Heart right ventricle (tissue), 16 donors: ENCODE results near the gene ZFAND2B. TPM values are rescaled to one million over a fixed set of nuclear protein-coding genes. Genes with fewer than 3 reads are reported as not detected.

ENCODE experiments used
- ATAC-seq, 8 donors: fragments of 200-7000 bp; cut with Tn5 transposase; one replicate each; pipeline ENCODE4 v1.9.1; 2020; ENCODE audit warnings: mild to moderate bottlenecking in 8 of 8, moderate library complexity in 8 of 8, moderate number of reproducible peaks in 1 of 8
- DNase-seq, 2 donors: peaks; one replicate each; pipeline ENCODE4 v3.0.0-alpha.2; 2020
- H3K27ac ChIP-seq, 10 donors: fragments of 200-600 bp; sonication (generic) in 2 of 10; one replicate each; pipeline versions ENCODE4 v1.5.0 to v1.8.0; 2020 to 2022; ENCODE audit warnings: mild to moderate bottlenecking in 3 of 10
- H3K27me3 ChIP-seq, 7 donors: fragments of 200-600 bp; one replicate each; pipeline ENCODE4 v1.8.0; 2021 to 2022; ENCODE audit warnings: mild to moderate bottlenecking in 2 of 7
- H3K36me3 ChIP-seq, 9 donors: fragments of 200-600 bp; sonication (generic) in 1 of 9; one replicate each; pipeline versions ENCODE4 v1.5.0 to v1.8.0; 2020 to 2022; ENCODE audit warnings: mild to moderate bottlenecking in 2 of 9
- H3K4me1 ChIP-seq, 9 donors: fragments of 200-600 bp; sonication (generic) in 1 of 9; one replicate each; pipeline versions ENCODE4 v1.5.0 to v1.8.0; 2020 to 2022; ENCODE audit warnings: mild to moderate bottlenecking in 4 of 9
- H3K4me3 ChIP-seq, 10 donors: fragments of 200-600 bp; sonication (generic) in 2 of 10; one replicate each; pipeline versions ENCODE4 v1.5.0 to v1.8.0; 2020 to 2022; ENCODE audit warnings: mild to moderate bottlenecking in 7 of 10, moderate library complexity in 2 of 10
- H3K9me3 ChIP-seq, 11 donors: fragments of 200-600 bp in 10 of 11; sonication (generic) in 2 of 11; one replicate each; pipeline versions ENCODE4 v1.5.0 to v1.8.0; 2013 to 2022; ENCODE audit warnings: mild to moderate bottlenecking in 2 of 11, control low read depth in 1 of 11, moderate library complexity in 1 of 11
- CTCF ChIP-seq, 9 donors: fragments of 200-600 bp; sonication (generic) in 2 of 9; IDR thresholded peaks; one replicate each; pipeline versions ENCODE4 v1.5.0 to v1.8.0; 2021 to 2022; ENCODE audit warnings: antibody characterized with exemption in 9 of 9, mild to moderate bottlenecking in 5 of 9, moderate library complexity in 1 of 9
- WGBS, 2 donors: extraction: QIAGEN DNeasy Blood & Tissue Kit; methylation state at CpG; one replicate each; pipeline ENCODE4 v1.1.7; 2013; ENCODE audit warnings: inconsistent platforms in 1 of 2; 5-methylcytosine and 5-hydroxymethylcytosine counted together
- intact Hi-C, 10 donors: fragments of 100-400 bp; cut with DNase I; formaldehyde crosslinking; loops; one replicate each; pipeline versions ENCODE4 v1.11.1 to v1.14.2; 2022
- polyA plus RNA-seq, 2 donors: library from polyadenylated mRNA; stranded (reverse); fragments of 200-250 nt; gene quantifications; one replicate each; pipeline ENCODE4 v1.2.3, GENCODE V29; 2013
- total RNA-seq, 10 donors: library from RNA; stranded (reverse); fragmentation: NEBNext Ultra II Directional in 3 of 10; extraction: Animal tissue kit (Norgen Biotek cat#: 25700) in 3 of 10; gene quantifications; one replicate each; pipeline versions ENCODE4 v1.2.1 to v1.2.4, GENCODE V29; 2021 to 2023
- donor health status: Arrhythmogenic right ventricular cardiomyopathy.
- donor health status: ischemic (EF 13 %, LVEDD 7.1; RV severe dilation, severe dysfunction).
- donor health status: healthy with polysubstance abuse.
- donor health status: DM: no; HTN: yes; CAD: no.
- donor health status: DM: no; HTN: no; CAD: no.
- donor health status: ischemic (EF 25% LVEDD 6.9; RV normal size, moderate dysfunction).
- donor health status: ischemic (EF 25% LVEDD 5.7; RV mildly dilated, moderate dysfunction).
- donor health status: healthy.
- donor health status: DM: yes; HTN: yes; CAD: no.
- donor health status: Ischemic cardiomyopathy.
- donor health status: ischemic (EF 35%, LVEDD 5.7; RV mildly dilated, moderate dysfunction).
- donor health status: nonischemic (EF 11% LVEDD 7.7; RV severe dilation, severe dysfunction).
- donor health status: DM: yes; HTN: yes; CAD: no.
- donor health status: PGD.
- donor health status: ischemic (EF 29% LVEDD 5.4; RV normal size, mild dysfunction).
- donor health status: nonischemic (EF 23%, LVEDD 6.1; RV moderate dilation, normal function).

ZFAND2B gene
- total and polyA plus RNA-seq, 12 donors: 11.5 to 40.8 (median 17.4) TPM

GRCh38 chr2:219216535-219216915 lies 9.9 kb downstream of the ZFAND2B start:
- no peaks in the 10 kb centered on the region for H3K27me3 ChIP-seq
- no peak overlapping the region for H3K4me3 ChIP-seq
- intact Hi-C loops: loop anchor here in 3 of 10 donors (5.0 kb wide), 2 partner anchors 39 to 54 kb away; partner anchors contain the start of genes CNPPD1 (in 2 of the 3), RETREG2 (in 2 of the 3) and NHEJ1 (in 1 of the 3)
- H3K36me3 ChIP-seq: peaks cover 0 to 68% (median 30%) of the 10 kb centered on the region in 9 donors
- TF ChIP-seq CTCF (IDR thresholded peaks at IDR 0.05): no peak
- H3K4me1 ChIP-seq: peaks cover 12 to 40% (median 34%) of the 10 kb centered on the region in 9 donors
- no peaks in the 10 kb centered on the region for H3K9me3 ChIP-seq
- no peak for DNase-seq
- 89 to 96% methylated on average over 6 of the region's 6 CpGs for WGBS, 2 donors
- H3K27ac ChIP-seq: peak overlapping the region in 1 of 10 donors; percentile 93
- ATAC-seq: no peak

- TF ChIP-seq CTCF (IDR thresholded peaks at IDR 0.05): no peak
- Histone ChIP-seq H3K4me3 (peak overlapping the region; percentile 30 to 75 (median 64)), H3K27ac (peak overlapping the region; percentile 72 to 95 (median 90)), H3K36me3 (peaks cover 0 to 72% (median 41%) of the 10 kb centered on the region in 9 donors), H3K27me3 (no peaks in the 10 kb centered on the region), H3K9me3 (no peaks in the 10 kb centered on the region), H3K4me1 (peaks cover 12 to 40% (median 34%) of the 10 kb centered on the region in 9 donors)
- ATAC-seq (peak; percentile 47 to 78 (median 59)), DNase-seq (peak; percentile 56 to 66)
- intact Hi-C loops: loop anchor here in 5 of 10 donors (1.0 to 5.0 kb wide), 5 partner anchors 12 to 63 kb away; partner anchors contain the start of genes CNPPD1 (in 3 of the 5), RETREG2 (in 2 of the 5), NHEJ1 (in 1 of the 5) and ZFAND2B (in 1 of the 5)
- 0 to 1% methylated on average over 36 to 37 of the region's 37 CpGs for WGBS, 2 donors
Measured at GRCh38 chr2:219218217-219218731, 11.7 kb downstream of the ZFAND2B start.

- WGBS, 2 donors: 4 to 5% methylated on average over 67 to 71 of the region's 71 CpGs
- Histone ChIP-seq H3K4me3 (peak within 1 kb of the TSS; percentile 30 to 75 (median 64)), H3K9me3 (no peaks in the 10 kb centered on the region), H3K4me1 (peaks cover 12 to 40% (median 34%) of the 10 kb centered on the region in 9 donors), H3K27ac (peak within 1 kb of the TSS; percentile 72 to 95 (median 90)), H3K36me3 (peaks cover 2 to 72% (median 43%) of the 10 kb centered on the region in 9 donors), H3K27me3 (no peaks in the 10 kb centered on the region)
- TF ChIP-seq CTCF (IDR thresholded peaks at IDR 0.05): no peak
- peak; percentile 90 to 93 (median 92) for ATAC-seq
- DNase-seq: peak; percentile 97 to 98
- intact Hi-C loops: loop anchor here in 5 of 10 donors (1.0 to 5.0 kb wide), 5 partner anchors 13 to 62 kb away; partner anchors contain the start of genes CNPPD1 (in 3 of the 5), RETREG2 (in 2 of the 5), NHEJ1 (in 1 of the 5) and ZFAND2B (in 1 of the 5)
Measured at GRCh38 chr2:219218732-219219701, 12.4 kb downstream of the ZFAND2B start, which contains the start of gene ABCB6. Gene ABCB6 (minus strand): TSS chr2:219218958. CDS start chr2:219218673, 285 bp downstream.
